Panc1 (cell line): ENCODE measurements around the gene FMN2.

Experiments
- POLR2AphosphoS5 ChIP-seq: IDR thresholded peaks from 2 replicates; pipeline ENCODE4 v1.6.1; 2012; ENCODE audit warnings: mild to moderate bottlenecking, low read depth, low read length, moderate library complexity
- TCF7L2 ChIP-seq: IDR thresholded peaks from 2 replicates; pipeline ENCODE4 v1.6.1; 2011; ENCODE audit warnings: mild to moderate bottlenecking, low read depth, low read length, inconsistent platforms
- TF ChIP-seq, protein P1 (sequence below): fragments of 450-650 bp; IDR thresholded peaks from 2 replicates; pipeline ENCODE4 v1.5.1; 2017; ENCODE audit warnings: mild to moderate bottlenecking
- TF ChIP-seq, protein P2 (sequence below), 2 experiments: IDR thresholded peaks; 2 replicates each; pipeline ENCODE4 v1.6.1; 2011 to 2012; ENCODE audit warnings: low read depth in 2 of 2, control low read depth in 1 of 2, low read length in 1 of 2, mild to moderate bottlenecking in 1 of 2, moderate library complexity in 1 of 2; ENCODE audit not compliant: insufficient read depth in 1 of 2

GRCh38 chr1:240498335-240498734 lies 406.7 kb downstream of the FMN2 start:
- TF ChIP-seq, protein P1, sequence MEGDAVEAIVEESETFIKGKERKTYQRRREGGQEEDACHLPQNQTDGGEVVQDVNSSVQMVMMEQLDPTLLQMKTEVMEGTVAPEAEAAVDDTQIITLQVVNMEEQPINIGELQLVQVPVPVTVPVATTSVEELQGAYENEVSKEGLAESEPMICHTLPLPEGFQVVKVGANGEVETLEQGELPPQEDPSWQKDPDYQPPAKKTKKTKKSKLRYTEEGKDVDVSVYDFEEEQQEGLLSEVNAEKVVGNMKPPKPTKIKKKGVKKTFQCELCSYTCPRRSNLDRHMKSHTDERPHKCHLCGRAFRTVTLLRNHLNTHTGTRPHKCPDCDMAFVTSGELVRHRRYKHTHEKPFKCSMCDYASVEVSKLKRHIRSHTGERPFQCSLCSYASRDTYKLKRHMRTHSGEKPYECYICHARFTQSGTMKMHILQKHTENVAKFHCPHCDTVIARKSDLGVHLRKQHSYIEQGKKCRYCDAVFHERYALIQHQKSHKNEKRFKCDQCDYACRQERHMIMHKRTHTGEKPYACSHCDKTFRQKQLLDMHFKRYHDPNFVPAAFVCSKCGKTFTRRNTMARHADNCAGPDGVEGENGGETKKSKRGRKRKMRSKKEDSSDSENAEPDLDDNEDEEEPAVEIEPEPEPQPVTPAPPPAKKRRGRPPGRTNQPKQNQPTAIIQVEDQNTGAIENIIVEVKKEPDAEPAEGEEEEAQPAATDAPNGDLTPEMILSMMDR, result no peak
- TF ChIP-seq POLR2AphosphoS5 (no peak), TCF7L2 (no peak)
- TF ChIP-seq, protein P2, sequence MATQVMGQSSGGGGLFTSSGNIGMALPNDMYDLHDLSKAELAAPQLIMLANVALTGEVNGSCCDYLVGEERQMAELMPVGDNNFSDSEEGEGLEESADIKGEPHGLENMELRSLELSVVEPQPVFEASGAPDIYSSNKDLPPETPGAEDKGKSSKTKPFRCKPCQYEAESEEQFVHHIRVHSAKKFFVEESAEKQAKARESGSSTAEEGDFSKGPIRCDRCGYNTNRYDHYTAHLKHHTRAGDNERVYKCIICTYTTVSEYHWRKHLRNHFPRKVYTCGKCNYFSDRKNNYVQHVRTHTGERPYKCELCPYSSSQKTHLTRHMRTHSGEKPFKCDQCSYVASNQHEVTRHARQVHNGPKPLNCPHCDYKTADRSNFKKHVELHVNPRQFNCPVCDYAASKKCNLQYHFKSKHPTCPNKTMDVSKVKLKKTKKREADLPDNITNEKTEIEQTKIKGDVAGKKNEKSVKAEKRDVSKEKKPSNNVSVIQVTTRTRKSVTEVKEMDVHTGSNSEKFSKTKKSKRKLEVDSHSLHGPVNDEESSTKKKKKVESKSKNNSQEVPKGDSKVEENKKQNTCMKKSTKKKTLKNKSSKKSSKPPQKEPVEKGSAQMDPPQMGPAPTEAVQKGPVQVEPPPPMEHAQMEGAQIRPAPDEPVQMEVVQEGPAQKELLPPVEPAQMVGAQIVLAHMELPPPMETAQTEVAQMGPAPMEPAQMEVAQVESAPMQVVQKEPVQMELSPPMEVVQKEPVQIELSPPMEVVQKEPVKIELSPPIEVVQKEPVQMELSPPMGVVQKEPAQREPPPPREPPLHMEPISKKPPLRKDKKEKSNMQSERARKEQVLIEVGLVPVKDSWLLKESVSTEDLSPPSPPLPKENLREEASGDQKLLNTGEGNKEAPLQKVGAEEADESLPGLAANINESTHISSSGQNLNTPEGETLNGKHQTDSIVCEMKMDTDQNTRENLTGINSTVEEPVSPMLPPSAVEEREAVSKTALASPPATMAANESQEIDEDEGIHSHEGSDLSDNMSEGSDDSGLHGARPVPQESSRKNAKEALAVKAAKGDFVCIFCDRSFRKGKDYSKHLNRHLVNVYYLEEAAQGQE (IDR thresholded peaks at IDR 0.05; ENCODE audit: insufficient read depth in 1 of 2, low read depth in 2 of 2, low read length in 1 of 2), result no peak
